ENCODE measurements around the gene SF1.
A peak's percentile ranks its signal among the peaks of the same experiment; 100 is the strongest.

SF1 gene

DNA sequence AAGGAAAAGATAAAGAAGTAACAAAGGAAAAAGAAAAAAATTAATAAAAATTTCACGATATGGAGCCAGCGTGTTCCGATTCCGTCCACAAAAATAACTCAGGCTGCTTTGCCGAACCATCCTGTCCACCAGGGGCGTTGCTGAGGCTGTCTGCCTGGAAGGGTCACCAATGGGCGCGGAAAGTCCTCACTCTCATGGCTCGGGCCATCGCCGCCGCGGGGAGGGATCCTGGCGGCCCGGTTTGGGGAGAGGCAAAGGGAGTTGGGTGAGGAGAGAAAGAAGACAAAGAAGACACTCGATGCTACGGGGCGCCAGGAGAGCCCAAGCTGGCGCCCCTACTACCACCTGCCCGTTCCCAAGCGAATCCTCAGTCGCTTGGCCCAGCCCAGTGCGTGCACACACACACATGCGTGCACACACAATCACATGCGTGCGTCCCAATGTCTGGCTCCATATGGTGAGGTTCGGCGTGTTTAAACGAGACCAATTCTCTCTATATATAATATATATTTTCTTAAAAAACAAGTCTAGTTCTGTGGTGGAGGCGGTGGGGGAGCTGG lies 13.0 kb downstream of the SF1 start:
- DNase-seq = no peak
- H3K4me3 Mint-ChIP-seq = peak overlapping the region; percentile 71 to 72
- ATAC-seq (replicated peaks) = no peak
- H3K9me3 Mint-ChIP-seq = no peaks in the 10 kb centered on the region
- H3K27ac Mint-ChIP-seq = peak overlapping the region; percentile 90
- H3K27me3 Mint-ChIP-seq = no peaks in the 10 kb centered on the region
- H3K36me3 Mint-ChIP-seq = peaks cover 63 to 79% of the 10 kb centered on the region in 2 donors
- peaks cover 68 to 95% of the 10 kb centered on the region in 2 donors for H3K4me1 Mint-ChIP-seq

DNA sequence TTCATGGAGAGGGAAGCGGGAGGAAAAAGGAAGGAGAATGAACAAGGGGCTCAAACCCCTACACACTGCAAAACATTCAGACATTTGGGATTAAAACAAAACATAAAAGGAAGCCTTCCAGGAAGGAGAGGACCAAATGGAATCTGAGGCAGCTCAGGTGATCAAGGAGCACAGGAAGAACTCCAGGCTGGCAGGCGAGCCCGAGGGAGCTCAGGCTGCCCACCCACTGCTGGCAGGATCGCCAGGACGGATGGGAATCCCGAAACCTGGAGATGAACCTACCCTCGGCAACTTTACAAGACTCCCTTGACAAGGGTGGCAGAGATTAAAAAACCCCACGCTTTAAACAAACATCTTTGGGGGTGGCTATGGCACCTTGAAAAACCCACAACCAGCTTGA lies 13.6 kb downstream of the SF1 start:
- no peak for DNase-seq
- no peaks in the 10 kb centered on the region for H3K27me3 Mint-ChIP-seq
- H3K4me1 Mint-ChIP-seq = peaks cover 72 to 99% of the 10 kb centered on the region in 2 donors

GRCh38 chr11:64764040-64764611 lies 14.2 kb downstream of the SF1 start:
- H3K4me3 Mint-ChIP-seq = peak overlapping the region; percentile 60 to 64
- ATAC-seq (replicated peaks) (peak; percentile 14 to 66), DNase-seq (no peak)
- no peaks in the 10 kb centered on the region for H3K27me3 Mint-ChIP-seq
- H3K9me3 Mint-ChIP-seq = no peaks in the 10 kb centered on the region
- peaks cover 71 to 99% of the 10 kb centered on the region in 2 donors for H3K4me1 Mint-ChIP-seq
- peak overlapping the region; percentile 94 for H3K27ac Mint-ChIP-seq
- H3K36me3 Mint-ChIP-seq = peaks cover 63 to 76% of the 10 kb centered on the region in 2 donors

More for the DNA sequence above, 13.6 kb downstream of the SF1 start:
- H3K9me3 Mint-ChIP-seq = no peaks in the 10 kb centered on the region
- peak overlapping the region; percentile 94 for H3K27ac Mint-ChIP-seq
- no peak for ATAC-seq (replicated peaks)
- peak overlapping the region; percentile 71 to 72 for H3K4me3 Mint-ChIP-seq
- H3K36me3 Mint-ChIP-seq = peaks cover 64 to 81% of the 10 kb centered on the region in 2 donors

DNA sequence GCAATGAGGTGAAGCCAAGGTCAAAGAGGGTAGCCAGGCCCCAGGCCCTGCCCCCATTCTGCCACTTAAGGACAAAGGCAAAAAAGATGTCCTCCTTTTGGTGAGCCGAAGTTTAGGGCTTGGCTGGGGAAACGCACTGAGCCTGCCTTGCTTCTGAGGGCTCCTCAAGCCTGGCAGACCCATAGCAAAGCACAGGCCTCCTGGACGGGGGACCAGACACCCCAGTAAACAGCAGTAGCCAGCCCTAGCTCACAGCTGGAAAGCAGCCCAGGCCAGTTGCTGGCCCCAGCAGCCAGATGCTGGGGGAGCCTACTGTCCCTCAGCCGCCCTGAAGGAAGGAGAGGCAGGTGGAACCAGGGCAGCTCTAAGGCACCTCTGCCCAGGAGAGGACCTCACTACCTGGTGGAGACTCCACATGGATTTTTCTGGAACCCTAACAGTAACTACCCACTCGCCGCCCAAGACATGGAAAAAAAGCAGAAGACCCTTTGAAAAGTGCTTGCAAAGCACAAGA lies 14.8 kb downstream of the SF1 start:
- H3K27ac Mint-ChIP-seq = peak overlapping the region; percentile 94
- DNase-seq = no peak
- peak; percentile 5 to 12 for ATAC-seq (replicated peaks)
- no peaks in the 10 kb centered on the region for H3K27me3 Mint-ChIP-seq
- H3K9me3 Mint-ChIP-seq = no peaks in the 10 kb centered on the region
- H3K4me1 Mint-ChIP-seq = peaks cover 67 to 96% of the 10 kb centered on the region in 2 donors
- H3K4me3 Mint-ChIP-seq = no peak overlapping the region
- H3K36me3 Mint-ChIP-seq = peaks cover 61 to 71% of the 10 kb centered on the region in 2 donors

- Mint-ChIP-seq H3K9me3 (no peaks in the 10 kb centered on the region), H3K4me1 (peaks cover 64 to 96% of the 10 kb centered on the region in 2 donors), H3K27me3 (no peaks in the 10 kb centered on the region), H3K4me3 (peak overlapping the region; percentile 33 to 54), H3K36me3 (peaks cover 58 to 64% of the 10 kb centered on the region in 2 donors), H3K27ac (peak overlapping the region; percentile 94)
- DNase-seq (no peak), ATAC-seq (replicated peaks) (peak; percentile 19 to 27)
Measured at GRCh38 chr11:64762674-64763525, 15.4 kb downstream of the SF1 start.

- peak; percentile 8 to 22 for ATAC-seq (replicated peaks)
- Mint-ChIP-seq H3K9me3 (no peaks in the 10 kb centered on the region), H3K36me3 (peaks cover 54 to 58% of the 10 kb centered on the region in 2 donors), H3K4me1 (peaks cover 59 to 92% of the 10 kb centered on the region in 2 donors), H3K27ac (peak overlapping the region; percentile 85), H3K27me3 (no peaks in the 10 kb centered on the region), H3K4me3 (peak overlapping the region; percentile 33 to 54)
- no peak for DNase-seq
Measured at GRCh38 chr11:64762277-64762673, 16.1 kb downstream of the SF1 start.

DNA sequence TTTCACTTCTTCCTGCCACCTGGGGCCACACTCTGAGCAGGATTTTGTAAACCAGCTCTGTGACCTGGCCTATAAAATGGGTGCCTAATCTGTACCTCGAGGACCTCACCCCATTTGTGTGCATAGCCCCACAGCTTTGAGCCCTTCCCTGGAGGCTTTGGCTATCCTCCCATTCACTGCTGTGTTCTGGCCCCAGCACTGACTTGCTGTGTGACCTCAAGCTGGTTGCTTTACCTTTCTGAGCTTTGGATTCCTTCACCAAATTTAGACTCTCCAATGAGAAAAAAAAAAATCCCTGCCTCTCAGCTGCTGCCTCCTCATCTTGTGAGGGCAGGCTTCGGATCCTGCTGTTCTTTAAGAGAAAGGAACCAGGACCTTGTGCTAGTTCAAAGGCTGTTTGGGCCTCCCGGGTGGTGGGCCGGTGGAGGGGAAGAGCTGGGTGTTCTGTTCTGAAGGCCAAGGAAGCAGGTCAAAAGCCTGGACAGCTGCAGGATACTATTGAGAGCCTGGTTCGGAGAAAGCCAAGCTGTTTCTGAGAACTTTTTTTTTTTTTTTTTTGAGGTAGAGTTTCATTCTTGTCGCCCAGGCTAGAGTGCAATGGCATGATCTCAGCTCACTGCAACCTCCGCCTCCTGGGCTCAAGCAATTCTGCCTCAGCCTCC lies 17.5 kb downstream of the SF1 start:
- peaks cover 43 to 46% of the 10 kb centered on the region in 2 donors for H3K36me3 Mint-ChIP-seq
- H3K9me3 Mint-ChIP-seq = no peaks in the 10 kb centered on the region
- ATAC-seq (replicated peaks) (no peak), DNase-seq (no peak)
- H3K4me3 Mint-ChIP-seq = no peak overlapping the region
- H3K27ac Mint-ChIP-seq = peak overlapping the region; percentile 89
- H3K4me1 Mint-ChIP-seq = peaks cover 51 to 78% of the 10 kb centered on the region in 2 donors
- no peaks in the 10 kb centered on the region for H3K27me3 Mint-ChIP-seq

DNA sequence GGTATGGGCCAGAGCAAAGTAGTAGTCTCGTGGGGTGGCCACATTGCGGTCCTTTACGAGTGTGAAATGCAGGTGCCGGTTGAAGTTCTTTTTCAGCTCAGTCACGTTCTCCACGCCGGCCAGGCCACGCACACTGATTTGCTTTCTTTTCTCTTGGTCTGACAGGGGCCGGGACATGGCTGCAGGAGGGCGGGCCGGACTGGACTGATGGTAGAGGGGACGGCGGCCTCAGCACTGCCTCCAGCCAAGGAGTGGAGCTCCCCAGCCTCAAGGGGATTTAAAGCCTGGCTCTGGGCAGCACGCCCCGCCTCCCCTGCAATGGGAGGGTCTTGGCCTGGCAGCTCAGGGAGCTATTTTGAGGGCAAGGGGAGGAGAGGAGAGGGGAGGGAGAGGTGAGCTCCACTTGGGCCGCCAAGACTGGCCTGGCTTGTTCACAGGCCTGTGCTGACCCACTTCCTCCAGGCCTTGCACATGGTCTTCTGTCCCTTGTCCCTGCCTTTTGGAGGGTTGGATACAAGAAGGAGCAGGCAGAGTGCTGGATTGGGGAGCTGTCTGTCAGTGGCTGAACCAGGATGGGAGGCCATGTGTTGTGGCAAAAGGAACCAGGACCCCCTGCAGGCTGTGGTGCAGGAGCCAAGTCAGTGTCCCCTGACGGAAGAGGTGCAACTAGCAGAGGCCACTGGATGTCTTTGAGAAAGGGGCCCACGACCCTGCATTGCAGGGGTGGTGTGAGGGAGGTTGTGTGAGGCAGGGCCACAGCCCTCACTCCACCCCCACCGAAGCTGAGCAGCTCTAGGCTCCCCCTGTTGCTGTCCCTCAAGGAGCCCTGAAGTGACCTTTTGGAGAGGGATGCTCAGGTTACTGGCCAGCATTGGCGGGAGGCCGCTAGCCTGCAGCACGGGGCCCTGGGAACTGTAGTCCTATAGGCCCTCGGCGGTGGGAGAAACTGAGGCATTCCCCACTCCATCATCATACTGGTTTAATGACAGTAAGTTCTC lies 18.3 kb downstream of the SF1 start, which contains the start of gene PYGM:
TSS of gene PYGM (minus strand) at position 253 of the 998 bp plus-strand sequence. CDS start at position 177, 76 bp downstream.
- Mint-ChIP-seq H3K4me3 (no peak within 1 kb of the TSS), H3K27ac (peak within 1 kb of the TSS; percentile 89), H3K9me3 (no peaks in the 10 kb centered on the region), H3K27me3 (no peaks in the 10 kb centered on the region), H3K36me3 (peaks cover 38 to 40% of the 10 kb centered on the region in 2 donors), H3K4me1 (peaks cover 47 to 70% of the 10 kb centered on the region in 2 donors)
- DNase-seq (no peak), ATAC-seq (replicated peaks) (peak in 1 of 2 donors; percentile 6)

DNA sequence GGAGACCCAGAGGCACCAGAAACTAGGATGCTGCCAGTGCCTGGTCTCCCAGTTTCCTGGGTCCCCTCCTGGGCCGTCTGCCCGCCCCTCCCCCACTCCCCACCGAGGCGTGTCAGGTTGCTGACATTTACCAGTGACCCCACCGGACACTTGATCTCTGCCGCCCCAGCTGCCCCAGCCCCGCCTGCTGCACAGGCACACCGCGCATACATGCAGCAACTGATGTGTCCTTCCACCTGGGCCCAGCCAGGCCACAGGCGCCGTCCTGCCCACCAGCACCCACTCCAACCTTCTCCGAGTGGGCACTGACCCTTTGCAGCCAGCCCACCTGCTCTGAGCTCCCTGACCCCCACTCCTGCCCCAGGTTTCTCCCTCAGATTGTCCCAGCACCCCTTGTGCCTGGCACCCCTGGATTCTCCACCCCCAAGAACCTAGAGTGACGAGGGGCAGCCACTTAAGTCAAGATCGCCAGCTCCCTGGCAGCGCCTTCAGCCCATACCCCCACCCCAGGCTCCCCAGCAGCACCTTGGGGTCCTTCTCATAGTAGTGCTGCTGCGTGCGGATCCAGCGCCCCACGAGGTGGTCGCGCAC lies 19.1 kb downstream of the SF1 start:
- H3K9me3 Mint-ChIP-seq = no peaks in the 10 kb centered on the region
- no peak for ATAC-seq (replicated peaks)
- peaks cover 40 to 62% of the 10 kb centered on the region in 2 donors for H3K4me1 Mint-ChIP-seq
- H3K27ac Mint-ChIP-seq = peak overlapping the region; percentile 75
- H3K4me3 Mint-ChIP-seq = no peak overlapping the region
- H3K36me3 Mint-ChIP-seq = peaks cover 30 to 33% of the 10 kb centered on the region in 2 donors
- DNase-seq = no peak
- H3K27me3 Mint-ChIP-seq = no peaks in the 10 kb centered on the region

DNA sequence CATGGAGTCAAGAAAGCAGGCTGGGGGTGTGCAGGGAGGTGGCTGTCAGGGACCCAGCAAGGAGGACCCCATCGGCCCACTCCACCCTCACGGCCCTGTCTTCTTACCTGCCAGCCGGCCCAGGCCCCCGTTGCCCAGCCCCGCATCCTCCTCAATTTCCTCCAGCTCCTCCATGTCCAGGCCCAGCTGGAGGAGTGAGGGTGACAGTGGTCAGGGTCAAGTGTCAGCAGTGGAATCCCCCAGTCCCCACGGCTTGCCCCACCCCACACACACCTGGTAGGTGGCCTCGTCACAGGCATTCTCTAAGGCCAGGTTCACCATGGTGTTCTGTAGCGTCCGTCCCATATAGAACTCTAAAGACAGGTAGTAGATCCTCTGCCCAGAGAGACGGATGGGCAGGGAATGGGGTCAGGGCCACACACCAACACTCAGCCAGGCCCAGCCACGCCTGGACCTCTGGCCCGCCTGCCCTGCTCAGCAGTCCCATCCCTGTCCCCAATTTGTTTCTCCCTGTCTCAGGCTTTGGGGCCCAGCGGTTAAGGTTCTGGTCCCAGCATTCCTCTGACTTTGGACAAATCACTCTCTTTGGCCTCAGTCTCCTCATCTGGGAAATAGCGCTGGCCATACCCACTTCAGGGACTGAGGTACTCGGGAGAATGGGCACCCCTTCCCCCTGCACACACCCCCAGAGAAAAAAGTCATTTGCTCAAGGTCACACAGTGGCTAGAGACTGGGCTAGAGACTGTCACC lies 19.8 kb downstream of the SF1 start:
- ATAC-seq (replicated peaks) = no peak
- no peak for DNase-seq
- peaks cover 27 to 34% of the 10 kb centered on the region in 2 donors for H3K36me3 Mint-ChIP-seq
- H3K9me3 Mint-ChIP-seq = no peaks in the 10 kb centered on the region
- H3K4me1 Mint-ChIP-seq = peaks cover 33 to 55% of the 10 kb centered on the region in 2 donors
- H3K4me3 Mint-ChIP-seq = no peak overlapping the region
- H3K27me3 Mint-ChIP-seq = no peaks in the 10 kb centered on the region
- H3K27ac Mint-ChIP-seq = no peak overlapping the region

GRCh38 chr11:64757549-64758329 lies 20.6 kb downstream of the SF1 start:
- DNase-seq (no peak), ATAC-seq (replicated peaks) (no peak)
- Mint-ChIP-seq H3K4me1 (peaks cover 28 to 51% of the 10 kb centered on the region in 2 donors), H3K27ac (no peak overlapping the region), H3K27me3 (no peaks in the 10 kb centered on the region), H3K9me3 (no peaks in the 10 kb centered on the region), H3K4me3 (no peak overlapping the region), H3K36me3 (peaks cover 29 to 34% of the 10 kb centered on the region in 2 donors)
